Smooth muscle cell of the coronary artery (primary cell): ENCODE measurements around the gene EXOSC7. TPM values are rescaled to one million over a fixed set of nuclear protein-coding genes. Genes with fewer than 3 reads are reported as not detected.

ENCODE experiments used
- total RNA-seq: library from RNA; depleted of rRNA; stranded (reverse); fragments of >200 nt; gene quantifications from 2 replicates; pipeline ENCODE4 v1.2.3, GENCODE V29; 2014; ENCODE audit warnings: low replicate concordance

Gene EXOSC7
- total RNA-seq: 66.3 and 117 TPM in 2 replicates

GRCh38 chr3:44976002-44976815 is at the start of gene EXOSC7, which contains the start of gene ZDHHC3:
EXOSC7 (plus strand) TSS chr3:44976244; CDS start chr3:44976278, 34 bp downstream.
ZDHHC3 (minus strand) TSS chr3:44976174; CDS start chr3:44959436, 16,738 bp downstream.

GRCh38 chr3:45026038-45026437 is 50.0 kb downstream of the EXOSC7 start, which contains the start of gene CLEC3B:
CLEC3B (plus strand) TSS chr3:45026303; CDS start chr3:45026363, 60 bp downstream.

Other genes starting within 250 kb of the EXOSC7 start
- 3.8 and 5.5 TPM in 2 replicates for gene ZNF501, start 246.6 kb upstream of the EXOSC7 start, total RNA-seq
- gene KIAA1143, start 214.6 kb upstream of the EXOSC7 start, total RNA-seq: 9.4 and 14.4 TPM in 2 replicates
- 0.70 and 3.5 TPM in 2 replicates for gene KIF15, start 214.4 kb upstream of the EXOSC7 start, total RNA-seq
- gene TMEM42, start 114.3 kb upstream of the EXOSC7 start, total RNA-seq: 13.8 and 19.5 TPM in 2 replicates
- gene TGM4, start 101.6 kb upstream of the EXOSC7 start, total RNA-seq: 0.15 TPM in 1 of 2 replicates, not detected in the other
- 46.6 and 60.0 TPM in 2 replicates for gene ZDHHC3, start 70 bp upstream of the EXOSC7 start, total RNA-seq
- 0.98 and 46.7 TPM in 2 replicates for gene CLEC3B, start 50.1 kb downstream of the EXOSC7 start, total RNA-seq
- 3.0 and 5.1 TPM in 2 replicates for gene CDCP1, start 170.1 kb downstream of the EXOSC7 start, total RNA-seq